ENCODE data around the gene EVC. TPM values are rescaled to one million over a fixed set of nuclear protein-coding genes. Genes with fewer than 3 reads are reported as not detected.
A peak's percentile ranks its signal among the peaks of the same experiment; 100 is the strongest.

The EVC gene
- total and polyA plus RNA-seq, 2 of the 4 experiments (the other 2 are of a cell fraction): 16.8 to 18.9 TPM

- H3K4me1 ChIP-seq (ENCODE audit: control insufficient read depth, insufficient read depth, low read length): peaks cover 22% of the 10 kb centered on the region
- no peak overlapping the region for H3K27ac ChIP-seq (ENCODE audit: insufficient read depth, low read length)
- POLR2A ChIA-PET (ENCODE audit: unreplicated experiment): interaction anchor here (1.4 kb wide), 1 partner anchor 12 kb away, joined by 3 read pairs; the partner anchor contains the start of gene EVC
These were observed 11.3 kb downstream of the EVC start for GRCh38 chr4:5722328-5722727.

More at GRCh38 chr4:5722328-5722727, 11.3 kb downstream of the EVC start:
- Histone ChIP-seq H3K36me3 (ENCODE audit: control insufficient read depth, insufficient read depth, low read length) (peaks cover 30% of the 10 kb centered on the region), H4K20me1 (ENCODE audit: insufficient read depth, low read length) (peaks cover 57% of the 10 kb centered on the region), H4K8ac (ENCODE audit: low read depth in 2 of 2, low read length in 2 of 2) (peak overlapping the region; percentile 18 to 69; a peak in 1 of 4 replicates), H3K9me1 (ENCODE audit: insufficient read depth, low read length) (peaks cover 39% of the 10 kb centered on the region), H3K4me2 (ENCODE audit: low read depth, low read length) (peak overlapping the region; percentile 28), H3K27me3 (ENCODE audit: control insufficient read depth, insufficient read depth, low read length) (no peaks in the 10 kb centered on the region), H4K91ac (ENCODE audit: insufficient read depth, low read depth, low read length) (no peak overlapping the region), H2BK20ac (ENCODE audit: low read depth, low read length) (peak overlapping the region; percentile 8; the same call in 1 of the 2 replicates), H3K14ac (replicated peaks; ENCODE audit: low read depth, low read length) (no peak overlapping the region; the same call in 1 of the 2 replicates), H2AK5ac (ENCODE audit: low read depth, low read length) (no peak overlapping the region), H3K4ac (ENCODE audit: low read depth, low read length) (no peak overlapping the region), H3K23ac (ENCODE audit: low read depth, low read length) (no peak overlapping the region), H3K9me3 (ENCODE audit: control insufficient read depth, insufficient read depth, low read length) (no peaks in the 10 kb centered on the region), H3K56ac (ENCODE audit: extremely low read depth, insufficient read depth, low read length) (no peak overlapping the region), H2BK15ac (ENCODE audit: low read depth, low read length) (no peak overlapping the region; the same call in 2 of the 3 replicates), H3K9ac (ENCODE audit: low read depth, low read length) (no peak overlapping the region), H3K4me3 (ENCODE audit: insufficient read depth, low read depth, low read length) (no peak overlapping the region), H4K5ac (ENCODE audit: low read depth, low read length) (no peak overlapping the region), H2BK120ac (ENCODE audit: low read depth, low read length) (no peak overlapping the region), H3K18ac (ENCODE audit: low read depth, low read length) (peak overlapping the region; percentile 36; the same call in 1 of the 2 replicates), H2BK5ac (ENCODE audit: low read depth, low read length, poor library complexity, severe bottlenecking) (peak overlapping the region; percentile 59), H2AFZ (replicated peaks; ENCODE audit: low read length, poor library complexity) (no peak overlapping the region), H2AK9ac (replicated peaks; ENCODE audit: low read depth, low read length, poor library complexity) (no peak overlapping the region), H3K79me1 (ENCODE audit: low read depth in 1 of 2, low read length in 2 of 2) (peaks cover 43 to 75% of the 10 kb centered on the region in 2 experiments)
- WGBS, 2 experiments (ENCODE audit: extremely low coverage in 2 of 2, insufficient read length in 1 of 2): 0% methylated on average over 1 of the region's 4 CpGs; no CpG with 5 or more reads in 1 of the 2 experiments
- intact Hi-C loops (cut with micrococcal nuclease): no loop called here
- in situ Hi-C loops (cut with MboI; ENCODE audit: low sequenced_read_pairs): no loop called here
- TF ChIP-seq CTCF (conservative IDR thresholded peaks at IDR 0.05; ENCODE audit: low read depth, low read length): no peak
- TF ChIP-seq USF2 (IDR thresholded peaks at IDR 0.05; ENCODE audit: low read depth, low read length): no peak
- TF ChIP-seq MAFK (IDR thresholded peaks at IDR 0.05; ENCODE audit: low read depth, low read length): no peak
- no peak for TF ChIP-seq RCOR1 (IDR thresholded peaks at IDR 0.05; ENCODE audit: insufficient replicate concordance, low read length)
- 0 out of 2 replicates have a peak, but pooled peaks have one; percentile 6 for TF ChIP-seq RAD21 (IDR thresholded peaks at IDR 0.05; ENCODE audit: low read length)
- TF ChIP-seq FOS (IDR thresholded peaks at IDR 0.05; ENCODE audit: low read depth, low read length): no peak
- no peak for TF ChIP-seq CHD1 (IDR thresholded peaks at IDR 0.05; ENCODE audit: low read depth, low read length)
- no peak for TF ChIP-seq BHLHE40 (IDR thresholded peaks at IDR 0.05; ENCODE audit: low read depth, low read length)
- TF ChIP-seq RFX5 (IDR thresholded peaks at IDR 0.05; ENCODE audit: low read depth, low read length): no peak
- peak; percentile 12; the same call in 1 of the 2 replicates for TF ChIP-seq SMC3 (IDR thresholded peaks at IDR 0.05; ENCODE audit: low read depth, low read length)
- no peak for TF ChIP-seq ELK1 (IDR thresholded peaks at IDR 0.05; ENCODE audit: borderline replicate concordance, low read depth, low read length)
- no peak for TF ChIP-seq NFE2L2 (IDR thresholded peaks at IDR 0.05; ENCODE audit: low read depth, low read length)
- TF ChIP-seq MAZ (IDR thresholded peaks at IDR 0.05; ENCODE audit: borderline replicate concordance, low read depth, low read length): no peak
- no peak for TF ChIP-seq POLR2A (IDR thresholded peaks at IDR 0.05; ENCODE audit: low read depth, low read length)
- TF ChIP-seq CEBPB (IDR thresholded peaks at IDR 0.05; ENCODE audit: low read depth, low read length): no peak
- no peak for TF ChIP-seq MXI1 (IDR thresholded peaks at IDR 0.05; ENCODE audit: borderline replicate concordance, low read depth, low read length)
- dilution Hi-C loops (cut with HindIII; ENCODE audit: low sequenced_read_pairs, unreplicated experiment): no loop called here
- peak; percentile 70 for DNase-seq
- peak; percentile 90 for ATAC-seq (ENCODE audit: low read depth)
- BruUV-seq (replicated peaks): no TSS peak
- CTCF ChIA-PET: interaction anchor here (0.5 to 1.0 kb wide), 3 partner anchors 9 to 781 kb away, joined by 3 to 4 read pairs (median 3); no protein-coding TSS in a partner anchor

All from IMR-90 (cell line).